Astrocyte (in vitro differentiated cells and primary cell): ENCODE measurements around the gene ADARB2. TPM values are rescaled to one million over a fixed set of nuclear protein-coding genes. Genes with fewer than 3 reads are reported as not detected.

ENCODE experiments used
- DNase-seq: peaks from one replicate; pipeline ENCODE4 v3.0.0-alpha.2; 2010; ENCODE audit warnings: low read depth
- FAIRE-seq: peaks from 2 replicates; lab custom pipeline; 2011; peaks lifted over from hg19 to GRCh38; lab: Jason Lieb, UNC
- H2AFZ ChIP-seq: 2 replicates; pipeline ENCODE4 v1.6.0; 2012; ENCODE audit warnings: low read depth, low read length, inconsistent platforms
- H3K27ac ChIP-seq: 2 replicates; pipeline ENCODE4 v1.5.1; 2011; ENCODE audit warnings: low read depth, low read length, inconsistent platforms
- H3K27me3 ChIP-seq: 2 replicates; pipeline ENCODE4 v1.6.0; 2011; ENCODE audit warnings: low read length, inconsistent platforms; ENCODE audit not compliant: insufficient read depth
- H3K36me3 ChIP-seq: 2 replicates; pipeline ENCODE4 v1.5.1; 2011; ENCODE audit warnings: low read length, inconsistent platforms; ENCODE audit not compliant: insufficient read depth
- H3K4me1 ChIP-seq: 2 replicates; pipeline ENCODE4 v1.5.1; 2011; ENCODE audit warnings: low read length, inconsistent platforms; ENCODE audit not compliant: insufficient read depth
- H3K4me2 ChIP-seq: 2 replicates; pipeline ENCODE4 v1.6.0; 2012; ENCODE audit warnings: low read length, inconsistent platforms
- H3K4me3 ChIP-seq: 2 replicates; pipeline ENCODE4 v1.5.1; 2011; ENCODE audit warnings: low read depth, mild to moderate bottlenecking, low read length, inconsistent platforms; ENCODE audit not compliant: insufficient read depth
- H3K79me2 ChIP-seq: 2 replicates; pipeline ENCODE4 v1.6.0; 2012; ENCODE audit warnings: mild to moderate bottlenecking, low read length, inconsistent platforms; ENCODE audit not compliant: insufficient read depth
- H3K9ac ChIP-seq: 2 replicates; pipeline ENCODE4 v1.6.0; 2012; ENCODE audit warnings: mild to moderate bottlenecking, low read length, inconsistent platforms
- H3K9me3 ChIP-seq: 2 replicates; pipeline ENCODE4 v1.5.1; 2012; ENCODE audit warnings: low read depth, mild to moderate bottlenecking, low read length, inconsistent platforms; ENCODE audit not compliant: insufficient read depth
- H4K20me1 ChIP-seq: 2 replicates; pipeline ENCODE4 v1.6.0; 2012; ENCODE audit warnings: low read length, inconsistent platforms; ENCODE audit not compliant: insufficient read depth
- H3K27ac Mint-ChIP-seq: one replicate; pipeline ENCODE4 v1.8.0; 2021; ENCODE audit warnings: mild to moderate bottlenecking, mixed read lengths; ENCODE audit not compliant: unreplicated experiment
- H3K27me3 Mint-ChIP-seq: one replicate; pipeline ENCODE4 v1.8.0; 2021; ENCODE audit warnings: low read depth, mixed read lengths; ENCODE audit not compliant: unreplicated experiment
- H3K36me3 Mint-ChIP-seq: one replicate; pipeline ENCODE4 v1.8.0; 2021; ENCODE audit warnings: low read depth, mixed read lengths; ENCODE audit not compliant: unreplicated experiment
- H3K4me1 Mint-ChIP-seq: one replicate; pipeline ENCODE4 v1.8.0; 2021; ENCODE audit warnings: low read depth, mixed read lengths; ENCODE audit not compliant: unreplicated experiment
- H3K4me3 Mint-ChIP-seq: one replicate; pipeline ENCODE4 v1.8.0; 2021; ENCODE audit warnings: mild to moderate bottlenecking, moderate library complexity, mixed read lengths; ENCODE audit not compliant: unreplicated experiment
- H3K9me3 Mint-ChIP-seq: one replicate; pipeline ENCODE4 v1.8.0; 2021; ENCODE audit warnings: mild to moderate bottlenecking, mixed read lengths; ENCODE audit not compliant: unreplicated experiment
- CTCF ChIP-seq: IDR thresholded peaks from 2 replicates; pipeline ENCODE4 v1.5.1; 2011; ENCODE audit warnings: low read depth, mild to moderate bottlenecking, inconsistent platforms, low read length, moderate library complexity; ENCODE audit not compliant: insufficient read depth
- EZH2 ChIP-seq: IDR thresholded peaks from 2 replicates; pipeline ENCODE4 v1.6.1; 2012; ENCODE audit warnings: mild to moderate bottlenecking, low read length, inconsistent platforms; ENCODE audit not compliant: insufficient read depth
- total RNA-seq: library from RNA; stranded (reverse); gene quantifications from 2 replicates; pipeline ENCODE4 v1.2.1, GENCODE V29; 2021

ADARB2 gene
- total RNA-seq, 1 donor from 2014 or later, result 0.18 TPM

GRCh38 chr10:1526436-1527055 lies 210.8 kb downstream of the ADARB2 start:
- FAIRE-seq (no peak), DNase-seq (no peak)
- Histone ChIP-seq H4K20me1 (no peaks in the 10 kb centered on the region), H3K79me2 (no peaks in the 10 kb centered on the region), H3K4me3 (no peak overlapping the region), H2AFZ (no peak overlapping the region), H3K9ac (no peak overlapping the region), H3K27ac (no peak overlapping the region), H3K9me3 (peaks cover 13% of the 10 kb centered on the region), H3K4me2 (no peak overlapping the region), H3K4me1 (no peaks in the 10 kb centered on the region), H3K27me3 (no peaks in the 10 kb centered on the region), H3K36me3 (no peaks in the 10 kb centered on the region)
- H3K4me1 Mint-ChIP-seq, result peaks cover 14% of the 10 kb centered on the region
- no peak overlapping the region for H3K27ac Mint-ChIP-seq
- H3K9me3 Mint-ChIP-seq, result peaks cover 5% of the 10 kb centered on the region
- TF ChIP-seq CTCF (no peak), EZH2 (no peak)
- no peak overlapping the region for H3K4me3 Mint-ChIP-seq
- peaks cover 24% of the 10 kb centered on the region for H3K27me3 Mint-ChIP-seq
- no peaks in the 10 kb centered on the region for H3K36me3 Mint-ChIP-seq

GRCh38 chr10:1525354-1526162 lies 211.8 kb downstream of the ADARB2 start:
- TF ChIP-seq EZH2 (no peak), CTCF (no peak)
- H3K27me3 Mint-ChIP-seq, result peaks cover 15% of the 10 kb centered on the region
- no peak overlapping the region for H3K9ac ChIP-seq

More at GRCh38 chr10:1525354-1526162, 211.8 kb downstream of the ADARB2 start:
- no peaks in the 10 kb centered on the region for H3K27me3 ChIP-seq
- no peak overlapping the region for H3K4me3 Mint-ChIP-seq
- no peak overlapping the region for H2AFZ ChIP-seq
- no peaks in the 10 kb centered on the region for H4K20me1 ChIP-seq
- DNase-seq (no peak), FAIRE-seq (no peak)
- no peaks in the 10 kb centered on the region for H3K36me3 ChIP-seq
- H3K79me2 ChIP-seq, result no peaks in the 10 kb centered on the region
- H3K27ac Mint-ChIP-seq, result no peak overlapping the region
- no peaks in the 10 kb centered on the region for H3K36me3 Mint-ChIP-seq
- H3K4me2 ChIP-seq, result no peak overlapping the region
- H3K4me1 ChIP-seq, result no peaks in the 10 kb centered on the region
- H3K27ac ChIP-seq, result no peak overlapping the region
- H3K9me3 Mint-ChIP-seq, result peaks cover 5% of the 10 kb centered on the region
- H3K4me1 Mint-ChIP-seq, result peaks cover 16% of the 10 kb centered on the region
- H3K9me3 ChIP-seq, result peaks cover 13% of the 10 kb centered on the region
- no peak overlapping the region for H3K4me3 ChIP-seq
